Erythroblast (primary cell): ENCODE measurements around the gene FAM9B.
"Not testable (repeated sequence)": the region's sequence is repeated elsewhere in the genome, so short reads cannot be mapped to it uniquely, and the experiment has no call there.

Source experiments
- DNase-seq, 2 experiments: peaks; one replicate each; lab custom pipeline; 2025; lab: John Stamatoyannopoulos, UW
- GATA1 ChIP-seq: IDR thresholded peaks from 2 replicates; pipeline ENCODE4 v1.6.1; 2011; ENCODE audit warnings: low read depth, mild to moderate bottlenecking, control low read depth, low read length, moderate library complexity
- POLR2A ChIP-seq: IDR thresholded peaks from 2 replicates; pipeline ENCODE4 v1.6.1; 2011; ENCODE audit warnings: mild to moderate bottlenecking, low read length

The FAM9B gene

GRCh38 chrX:9033179-9033578 is 748 bp downstream of the FAM9B start:
- DNase-seq = no peak
- TF ChIP-seq GATA1 = no peak
- no peak for TF ChIP-seq POLR2A

- no peak for TF ChIP-seq POLR2A
- no peak for TF ChIP-seq GATA1
- no peak for DNase-seq
Measured at GRCh38 chrX:9023293-9023692, 10.6 kb downstream of the FAM9B start.

- no peak for DNase-seq
Measured at GRCh38 chrX:9019151-9019550, 14.8 kb downstream of the FAM9B start.

GRCh38 chrX:9018332-9018731 is 15.6 kb downstream of the FAM9B start:
- not testable (repeated sequence) for DNase-seq

More at GRCh38 chrX:9019151-9019550, 14.8 kb downstream of the FAM9B start:
- TF ChIP-seq POLR2A (no peak), GATA1 (no peak)

GRCh38 chrX:9003041-9003440 is 30.9 kb downstream of the FAM9B start:
- DNase-seq = no peak
- no peak for TF ChIP-seq POLR2A

- no peak for TF ChIP-seq POLR2A
- no peak for TF ChIP-seq GATA1
Measured at GRCh38 chrX:8988446-8988845, 45.5 kb downstream of the FAM9B start.

GRCh38 chrX:8987672-8988250 is 46.2 kb downstream of the FAM9B start:
- DNase-seq = no peak
- TF ChIP-seq GATA1 = no peak
- TF ChIP-seq POLR2A = no peak

More at GRCh38 chrX:8988446-8988845, 45.5 kb downstream of the FAM9B start:
- no peak for DNase-seq

- no peak for DNase-seq
- TF ChIP-seq GATA1 = no peak
Measured at GRCh38 chrX:8984231-8984630, 49.7 kb downstream of the FAM9B start.

- no peak for DNase-seq
- TF ChIP-seq GATA1 = no peak
- no peak for TF ChIP-seq POLR2A
Measured at GRCh38 chrX:8981723-8982122, 52.2 kb downstream of the FAM9B start.

GRCh38 chrX:8980756-8981155 is 53.2 kb downstream of the FAM9B start:
- DNase-seq = no peak
- no peak for TF ChIP-seq POLR2A
- TF ChIP-seq GATA1 = no peak
